Hepatocyte (in vitro differentiated cells): ENCODE results near the gene CRELD2. TPM values are rescaled to one million over a fixed set of nuclear protein-coding genes. Genes with fewer than 3 reads are reported as not detected.

Source experiments
- DNase-seq: peaks from one replicate; pipeline ENCODE4 v3.0.0-alpha.2; 2016; ENCODE audit warnings: low spot score
- H2AFZ ChIP-seq: fragments of 200-600 bp; sonication (generic); 2 replicates; pipeline ENCODE4 v1.6.0; 2016; ENCODE audit warnings: antibody characterized with exemption, mild to moderate bottlenecking
- H3K27ac ChIP-seq: fragments of 200-600 bp; sonication (generic); 2 replicates; pipeline ENCODE4 v1.5.1; 2016; ENCODE audit warnings: mild to moderate bottlenecking
- H3K27me3 ChIP-seq: fragments of 200-600 bp; sonication (generic); 2 replicates; pipeline ENCODE4 v1.6.1; 2016
- H3K36me3 ChIP-seq: fragments of 200-600 bp; sonication (generic); replicated peaks from 2 replicates; pipeline ENCODE4 v1.5.1; 2016; ENCODE audit warnings: low read depth; ENCODE audit not compliant: insufficient read depth
- H3K4me1 ChIP-seq: fragments of 200-600 bp; sonication (generic); 2 replicates; pipeline ENCODE4 v1.5.1; 2016; ENCODE audit warnings: mild to moderate bottlenecking, moderate library complexity; ENCODE audit not compliant: insufficient read depth
- H3K4me2 ChIP-seq: fragments of 200-600 bp; sonication (generic); 2 replicates; pipeline ENCODE4 v1.6.0; 2016
- H3K4me3 ChIP-seq: fragments of 200-600 bp; sonication (generic); 2 replicates; pipeline ENCODE4 v1.5.1; 2016; ENCODE audit warnings: mild to moderate bottlenecking
- H3K79me2 ChIP-seq: fragments of 200-600 bp; sonication (generic); 2 replicates; pipeline ENCODE4 v1.6.0; 2017; ENCODE audit warnings: mild to moderate bottlenecking
- H3K9me2 ChIP-seq: fragments of 200-600 bp; sonication (generic); replicated peaks from 2 replicates; pipeline ENCODE4 v1.6.0; 2017; ENCODE audit warnings: mild to moderate bottlenecking; ENCODE audit not compliant: insufficient read depth
- H3K9me3 ChIP-seq: fragments of 200-600 bp; sonication (generic); 2 replicates; pipeline ENCODE4 v1.5.1; 2016; ENCODE audit warnings: low read depth, mild to moderate bottlenecking
- H4K20me1 ChIP-seq: fragments of 200-600 bp; sonication (generic); 2 replicates; pipeline ENCODE4 v1.6.0; 2016; ENCODE audit warnings: mild to moderate bottlenecking; ENCODE audit not compliant: insufficient read depth, poor library complexity, severe bottlenecking
- EZH2 ChIP-seq: fragments of 200-600 bp; sonication (generic); IDR thresholded peaks from 2 replicates; pipeline ENCODE4 v1.6.1; 2016; ENCODE audit warnings: antibody characterized with exemption, mild to moderate bottlenecking, borderline replicate concordance
- EZH2phosphoT487 ChIP-seq: fragments of 200-600 bp; sonication (generic); IDR thresholded peaks from one replicate; pipeline ENCODE4 v1.6.1; 2018; ENCODE audit warnings: antibody characterized with exemption, mild to moderate bottlenecking, low read depth, moderate library complexity; ENCODE audit not compliant: unreplicated experiment, severe bottlenecking
- WGBS: methylation state at CpG from one replicate; pipeline ENCODE4 v1.1.6; 2016; ENCODE audit warnings: low lambda C conversion rate; ENCODE audit errors: missing lambda C conversion rate; 5-methylcytosine and 5-hydroxymethylcytosine counted together
- polyA plus RNA-seq: library from polyadenylated mRNA; unstranded; fragments of >200 nt; fragmentation: Nextera tagmentation; extraction: Ambion mirVana; gene quantifications from 2 replicates; pipeline ENCODE4 v1.2.1, GENCODE V29; 2016
- total RNA-seq: library from RNA; depleted of rRNA; stranded (reverse); fragments of >200 nt; gene quantifications from 2 replicates; pipeline ENCODE4 v1.2.3, GENCODE V29; 2014
- TF ChIP-seq, protein P1 (sequence below): fragments of 200-600 bp; sonication (generic); IDR thresholded peaks from 2 replicates; pipeline ENCODE4 v1.5.1; 2016; ENCODE audit warnings: antibody characterized with exemption, mild to moderate bottlenecking; ENCODE audit not compliant: poor library complexity

CRELD2 gene
- total and polyA plus RNA-seq, 2 experiments from 2014 or later, result 79.7 to 129 TPM

DNA sequence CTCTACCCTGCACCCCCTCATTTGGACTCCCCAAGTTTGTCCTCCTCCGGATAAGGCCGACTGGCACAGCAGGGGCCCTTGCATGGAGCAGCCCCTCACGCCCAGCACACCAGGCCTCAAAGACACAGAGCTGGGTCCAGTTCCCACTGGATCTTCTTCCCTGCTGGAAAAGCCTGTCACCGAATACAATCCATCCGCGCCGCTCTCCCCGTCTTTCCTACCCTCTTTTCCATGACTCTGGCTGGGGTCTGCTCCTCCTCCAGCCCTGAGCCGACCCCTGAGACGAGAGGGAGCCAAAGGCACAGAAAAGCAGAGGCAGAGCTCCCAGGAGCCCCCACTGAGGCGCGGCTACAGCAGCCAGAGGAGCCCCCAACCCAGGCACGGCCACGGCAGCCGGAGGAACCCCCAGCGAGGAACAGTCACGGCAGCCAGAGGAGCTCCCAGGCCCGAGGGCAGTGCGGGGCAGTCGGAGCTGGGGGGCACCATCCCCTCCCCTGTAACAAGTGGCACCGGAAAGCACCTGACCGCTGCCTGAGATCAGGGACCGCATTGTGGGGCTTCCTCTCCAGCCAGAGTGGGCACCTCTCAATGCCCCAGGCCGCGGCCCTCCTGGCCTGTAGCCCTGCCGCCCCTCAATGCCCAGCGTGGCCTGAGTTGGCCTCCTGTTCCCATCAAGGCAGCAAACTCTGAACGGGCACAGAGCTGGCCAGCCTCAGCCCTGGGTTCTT is 12.2 kb upstream of the CRELD2 start:
- no peak overlapping the region for H2AFZ ChIP-seq
- no peaks in the 10 kb centered on the region for H3K9me3 ChIP-seq
- H3K36me3 ChIP-seq, result no peaks in the 10 kb centered on the region
- no peak overlapping the region for H3K27ac ChIP-seq
- H3K9me2 ChIP-seq, result no peaks in the 10 kb centered on the region
- no peak for TF ChIP-seq EZH2phosphoT487
- TF ChIP-seq EZH2, result no peak
- TF ChIP-seq, protein P1, sequence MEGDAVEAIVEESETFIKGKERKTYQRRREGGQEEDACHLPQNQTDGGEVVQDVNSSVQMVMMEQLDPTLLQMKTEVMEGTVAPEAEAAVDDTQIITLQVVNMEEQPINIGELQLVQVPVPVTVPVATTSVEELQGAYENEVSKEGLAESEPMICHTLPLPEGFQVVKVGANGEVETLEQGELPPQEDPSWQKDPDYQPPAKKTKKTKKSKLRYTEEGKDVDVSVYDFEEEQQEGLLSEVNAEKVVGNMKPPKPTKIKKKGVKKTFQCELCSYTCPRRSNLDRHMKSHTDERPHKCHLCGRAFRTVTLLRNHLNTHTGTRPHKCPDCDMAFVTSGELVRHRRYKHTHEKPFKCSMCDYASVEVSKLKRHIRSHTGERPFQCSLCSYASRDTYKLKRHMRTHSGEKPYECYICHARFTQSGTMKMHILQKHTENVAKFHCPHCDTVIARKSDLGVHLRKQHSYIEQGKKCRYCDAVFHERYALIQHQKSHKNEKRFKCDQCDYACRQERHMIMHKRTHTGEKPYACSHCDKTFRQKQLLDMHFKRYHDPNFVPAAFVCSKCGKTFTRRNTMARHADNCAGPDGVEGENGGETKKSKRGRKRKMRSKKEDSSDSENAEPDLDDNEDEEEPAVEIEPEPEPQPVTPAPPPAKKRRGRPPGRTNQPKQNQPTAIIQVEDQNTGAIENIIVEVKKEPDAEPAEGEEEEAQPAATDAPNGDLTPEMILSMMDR, result no peak
- H3K4me3 ChIP-seq, result no peak overlapping the region
- no peaks in the 10 kb centered on the region for H3K27me3 ChIP-seq
- no peaks in the 10 kb centered on the region for H3K4me1 ChIP-seq
- no peak overlapping the region for H3K4me2 ChIP-seq
- H3K79me2 ChIP-seq, result no peaks in the 10 kb centered on the region
- DNase-seq, result no peak
- H4K20me1 ChIP-seq, result no peaks in the 10 kb centered on the region
- WGBS, result 97% methylated on average over 28 of the region's 28 CpGs

DNA sequence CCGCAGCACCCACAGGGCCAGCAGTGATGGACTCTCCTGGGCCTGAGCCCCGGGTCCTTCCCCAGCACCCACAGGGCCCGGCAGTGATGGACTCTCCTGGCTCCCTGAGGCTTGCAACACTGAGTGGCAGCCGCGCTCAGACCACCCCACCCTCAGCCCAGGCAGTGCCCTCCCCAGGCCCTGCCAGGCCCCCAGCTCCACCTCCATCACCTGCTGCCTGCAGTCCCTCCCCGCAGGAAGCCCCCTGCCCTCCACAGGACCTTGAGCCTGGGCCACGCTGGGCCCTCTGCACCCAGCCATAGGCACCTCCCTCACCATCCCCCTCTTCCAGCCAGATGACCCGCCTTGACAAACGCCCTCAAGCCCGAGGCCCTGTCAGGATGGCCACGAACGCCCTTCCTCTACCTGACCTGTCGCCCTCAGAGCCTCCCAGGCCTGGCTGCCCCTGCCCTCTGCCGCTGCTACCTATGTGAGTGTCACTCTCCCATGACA is 11.6 kb upstream of the CRELD2 start:
- WGBS, result 95% methylated on average over 14 of the region's 14 CpGs
- H3K4me3 ChIP-seq, result no peak overlapping the region
- H3K9me3 ChIP-seq, result no peaks in the 10 kb centered on the region
- H3K27ac ChIP-seq, result no peak overlapping the region
- no peak for DNase-seq
- H3K9me2 ChIP-seq, result no peaks in the 10 kb centered on the region
- H3K36me3 ChIP-seq, result no peaks in the 10 kb centered on the region
- no peaks in the 10 kb centered on the region for H4K20me1 ChIP-seq
- no peaks in the 10 kb centered on the region for H3K79me2 ChIP-seq
- no peak overlapping the region for H2AFZ ChIP-seq
- H3K4me1 ChIP-seq, result no peaks in the 10 kb centered on the region
- H3K27me3 ChIP-seq, result no peaks in the 10 kb centered on the region
- H3K4me2 ChIP-seq, result no peak overlapping the region
- TF ChIP-seq EZH2phosphoT487, result no peak
- no peak for TF ChIP-seq EZH2
- TF ChIP-seq, protein P1, result no peak

DNA sequence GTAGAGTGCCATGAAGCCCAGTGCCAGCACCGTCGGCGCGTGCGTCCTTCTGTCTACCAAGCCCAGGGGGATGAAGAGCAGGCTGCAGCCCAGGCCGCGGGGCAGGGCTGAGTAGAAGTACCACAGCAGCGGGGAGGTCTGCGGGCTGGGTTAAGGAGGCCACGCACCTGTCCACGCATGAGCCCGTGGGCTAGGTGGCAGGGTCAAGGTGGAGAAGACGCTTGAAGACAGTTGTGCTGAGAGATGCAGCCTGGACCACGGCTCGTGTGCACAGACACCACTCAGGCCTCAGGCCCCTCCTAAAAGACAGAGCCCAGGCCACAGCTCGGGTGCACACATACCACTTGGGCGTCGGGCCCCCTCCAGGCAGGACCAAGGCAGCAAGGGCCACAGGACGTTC is 10.6 kb upstream of the CRELD2 start:
- Histone ChIP-seq H3K4me3 (no peak overlapping the region), H3K36me3 (no peaks in the 10 kb centered on the region), H4K20me1 (no peaks in the 10 kb centered on the region), H3K9me3 (no peaks in the 10 kb centered on the region), H3K27ac (no peak overlapping the region), H3K4me1 (no peaks in the 10 kb centered on the region), H3K27me3 (no peaks in the 10 kb centered on the region), H3K4me2 (no peak overlapping the region), H3K79me2 (no peaks in the 10 kb centered on the region), H2AFZ (no peak overlapping the region), H3K9me2 (no peaks in the 10 kb centered on the region)
- TF ChIP-seq, protein P1, result no peak
- TF ChIP-seq EZH2 (no peak), EZH2phosphoT487 (no peak)
- 98% methylated on average over 19 of the region's 19 CpGs for WGBS
- no peak for DNase-seq
